22Rv1 (cell line): ENCODE data around the gene CCT7.

Experiments used
- ZFX ChIP-seq: fragments of 450-650 bp; IDR thresholded peaks from 2 replicates; pipeline ENCODE4 v1.6.1; 2017; ENCODE audit warnings: antibody characterized with exemption, borderline replicate concordance
- TF ChIP-seq, protein P1 (sequence below): fragments of 450-650 bp; IDR thresholded peaks from 2 replicates; pipeline ENCODE4 v1.5.1; 2017; ENCODE audit warnings: mild to moderate bottlenecking

DNA sequence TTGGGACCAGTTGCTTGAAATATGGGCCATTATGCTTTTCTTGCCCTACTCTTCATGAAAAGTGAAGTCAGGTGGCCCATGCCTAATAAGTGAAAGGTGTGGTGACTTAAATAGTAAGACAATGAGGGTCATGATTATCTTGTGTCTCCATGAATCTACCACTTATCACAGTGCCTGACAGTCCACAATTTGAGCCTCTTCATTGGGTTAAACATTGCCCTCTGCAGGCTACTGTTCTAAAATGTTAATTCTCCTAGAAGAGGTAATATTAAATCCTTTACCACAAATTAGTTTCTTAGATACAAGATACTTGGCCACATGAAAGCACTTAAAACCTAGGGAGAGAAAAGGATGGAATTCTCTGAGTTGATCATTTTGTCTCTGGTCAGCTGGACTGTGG, 55.2 kb downstream of the CCT7 start:
- TF ChIP-seq, protein P1, sequence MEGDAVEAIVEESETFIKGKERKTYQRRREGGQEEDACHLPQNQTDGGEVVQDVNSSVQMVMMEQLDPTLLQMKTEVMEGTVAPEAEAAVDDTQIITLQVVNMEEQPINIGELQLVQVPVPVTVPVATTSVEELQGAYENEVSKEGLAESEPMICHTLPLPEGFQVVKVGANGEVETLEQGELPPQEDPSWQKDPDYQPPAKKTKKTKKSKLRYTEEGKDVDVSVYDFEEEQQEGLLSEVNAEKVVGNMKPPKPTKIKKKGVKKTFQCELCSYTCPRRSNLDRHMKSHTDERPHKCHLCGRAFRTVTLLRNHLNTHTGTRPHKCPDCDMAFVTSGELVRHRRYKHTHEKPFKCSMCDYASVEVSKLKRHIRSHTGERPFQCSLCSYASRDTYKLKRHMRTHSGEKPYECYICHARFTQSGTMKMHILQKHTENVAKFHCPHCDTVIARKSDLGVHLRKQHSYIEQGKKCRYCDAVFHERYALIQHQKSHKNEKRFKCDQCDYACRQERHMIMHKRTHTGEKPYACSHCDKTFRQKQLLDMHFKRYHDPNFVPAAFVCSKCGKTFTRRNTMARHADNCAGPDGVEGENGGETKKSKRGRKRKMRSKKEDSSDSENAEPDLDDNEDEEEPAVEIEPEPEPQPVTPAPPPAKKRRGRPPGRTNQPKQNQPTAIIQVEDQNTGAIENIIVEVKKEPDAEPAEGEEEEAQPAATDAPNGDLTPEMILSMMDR, result no peak
- no peak for TF ChIP-seq ZFX
